Left lung (tissue), 10 donors: ENCODE measurements around the gene ASIC2. TPM values are rescaled to one million over a fixed set of nuclear protein-coding genes. Genes with fewer than 3 reads are reported as not detected.
"Not testable (repeated sequence)": the region's sequence is repeated elsewhere in the genome, so short reads cannot be mapped to it uniquely, and the experiment has no call there.

ENCODE experiments used
- ATAC-seq: fragments of 200-7000 bp; cut with Tn5 transposase; one replicate; pipeline ENCODE4 v1.9.1; 2020; ENCODE audit warnings: moderate library complexity
- DNase-seq, 4 donors: peaks; one replicate each; pipeline ENCODE4 v3.0.0-alpha.2; 2013 to 2020
- H3K27ac ChIP-seq, 2 donors: fragments of 200-600 bp; sonication (generic) in 1 of 2; one replicate each; pipeline versions ENCODE4 v1.5.0 to v1.8.0; 2020 to 2021
- H3K27me3 ChIP-seq, 2 donors: fragments of 200-600 bp; sonication (generic) in 1 of 2; one replicate each; pipeline versions ENCODE4 v1.5.0 to v1.8.0; 2020 to 2021
- H3K36me3 ChIP-seq, 2 donors: fragments of 200-600 bp; sonication (generic) in 1 of 2; one replicate each; pipeline versions ENCODE4 v1.5.0 to v1.8.0; 2020 to 2021
- H3K4me1 ChIP-seq, 2 donors: fragments of 200-600 bp; one replicate each; pipeline ENCODE4 v1.8.0; 2021
- H3K4me3 ChIP-seq, 2 donors: fragments of 200-600 bp; sonication (generic) in 1 of 2; one replicate each; pipeline versions ENCODE4 v1.5.0 to v1.8.0; 2020 to 2021; ENCODE audit warnings: mild to moderate bottlenecking in 1 of 2
- H3K9me3 ChIP-seq, 2 donors: fragments of 200-600 bp; sonication (generic) in 1 of 2; one replicate each; pipeline versions ENCODE4 v1.5.0 to v1.8.0; 2020 to 2021
- intact Hi-C, 2 donors: fragments of 100-400 bp; cut with DNase I; formaldehyde crosslinking; loops; one replicate each; pipeline versions ENCODE4 v1.11.2 to v1.14.2; 2022
- polyA plus RNA-seq, 6 donors: library from polyadenylated mRNA; unstranded; fragments of 120-200 nt; gene quantifications; one replicate each; pipeline ENCODE4 v1.2.1, GENCODE V29; 2013; ENCODE audit not compliant: insufficient read length in 6 of 6
- total RNA-seq, 2 donors: library from RNA; stranded (reverse); fragmentation: NEBNext Ultra II Directional; extraction: Animal tissue kit (Norgen Biotek cat#: 25700); gene quantifications; one replicate each; pipeline ENCODE4 v1.2.1, GENCODE V29; 2021
- TF ChIP-seq, protein P1 (sequence below), 2 donors: fragments of 200-600 bp; sonication (generic) in 1 of 2; IDR thresholded peaks; one replicate each; pipeline versions ENCODE4 v1.5.0 to v1.8.0; 2021; ENCODE audit warnings: antibody characterized with exemption in 2 of 2
- donor health status: DM: no; HTN: yes; CAD: no.
- donor health status: DM: no; HTN: no; CAD: no.

The ASIC2 gene
- total and polyA plus RNA-seq, 8 donors, result 0.08 to 0.59 (median 0.46) TPM

DNA sequence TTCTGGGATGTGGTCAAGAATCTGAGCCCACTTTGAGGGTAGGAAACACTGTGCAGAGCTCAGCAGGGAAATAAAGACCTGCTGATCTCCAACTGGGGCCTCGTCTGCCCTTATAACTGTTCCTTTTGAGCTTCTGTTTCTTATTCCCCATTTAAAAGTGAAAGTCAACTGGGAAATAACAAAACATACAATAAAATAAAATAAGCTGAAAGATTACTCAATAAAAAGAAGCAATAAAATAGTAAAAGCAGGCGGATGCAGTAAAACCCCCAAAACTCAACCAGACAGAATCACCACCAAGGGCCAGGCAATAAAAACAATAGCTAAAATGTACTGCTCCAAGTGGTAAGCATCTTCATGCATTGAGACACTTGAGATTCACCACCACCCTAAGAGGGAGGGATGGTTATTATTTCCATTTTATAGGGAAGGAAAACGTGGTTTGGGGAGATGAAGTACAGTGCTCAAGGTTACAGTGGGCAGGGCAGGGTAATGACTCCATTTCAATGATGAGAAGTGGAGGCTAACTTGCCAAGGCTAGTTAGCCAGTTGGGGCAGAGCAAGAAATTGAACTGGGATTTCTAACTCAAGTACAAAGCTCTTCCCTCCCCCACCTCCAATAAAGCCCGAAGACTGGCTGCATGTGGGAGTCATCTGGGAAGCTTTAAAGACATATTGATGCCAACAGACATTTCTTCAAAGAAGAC is 307.9 kb downstream of the ASIC2 start:
- Histone ChIP-seq H3K36me3 (no peaks in the 10 kb centered on the region), H3K27ac (no peak overlapping the region), H3K27me3 (no peaks in the 10 kb centered on the region), H3K4me1 (no peaks in the 10 kb centered on the region), H3K4me3 (no peak overlapping the region), H3K9me3 (peaks cover 0 to 25% of the 10 kb centered on the region in 2 donors)
- DNase-seq, result no peak
- no peak for ATAC-seq
- intact Hi-C loops, result no loop called here
- TF ChIP-seq, protein P1, sequence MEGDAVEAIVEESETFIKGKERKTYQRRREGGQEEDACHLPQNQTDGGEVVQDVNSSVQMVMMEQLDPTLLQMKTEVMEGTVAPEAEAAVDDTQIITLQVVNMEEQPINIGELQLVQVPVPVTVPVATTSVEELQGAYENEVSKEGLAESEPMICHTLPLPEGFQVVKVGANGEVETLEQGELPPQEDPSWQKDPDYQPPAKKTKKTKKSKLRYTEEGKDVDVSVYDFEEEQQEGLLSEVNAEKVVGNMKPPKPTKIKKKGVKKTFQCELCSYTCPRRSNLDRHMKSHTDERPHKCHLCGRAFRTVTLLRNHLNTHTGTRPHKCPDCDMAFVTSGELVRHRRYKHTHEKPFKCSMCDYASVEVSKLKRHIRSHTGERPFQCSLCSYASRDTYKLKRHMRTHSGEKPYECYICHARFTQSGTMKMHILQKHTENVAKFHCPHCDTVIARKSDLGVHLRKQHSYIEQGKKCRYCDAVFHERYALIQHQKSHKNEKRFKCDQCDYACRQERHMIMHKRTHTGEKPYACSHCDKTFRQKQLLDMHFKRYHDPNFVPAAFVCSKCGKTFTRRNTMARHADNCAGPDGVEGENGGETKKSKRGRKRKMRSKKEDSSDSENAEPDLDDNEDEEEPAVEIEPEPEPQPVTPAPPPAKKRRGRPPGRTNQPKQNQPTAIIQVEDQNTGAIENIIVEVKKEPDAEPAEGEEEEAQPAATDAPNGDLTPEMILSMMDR (IDR thresholded peaks at IDR 0.05), result no peak

GRCh38 chr17:32981611-32982010 is 311.5 kb downstream of the ASIC2 start:
- H3K9me3 ChIP-seq, result peaks cover 0 to 15% of the 10 kb centered on the region in 2 donors
- ATAC-seq, H3K4me1 ChIP-seq, H3K27me3 ChIP-seq, intact Hi-C loops, H3K4me3 ChIP-seq, DNase-seq, H3K27ac ChIP-seq, H3K36me3 ChIP-seq: not testable (repeated sequence)

GRCh38 chr17:32980230-32980629 is 312.9 kb downstream of the ASIC2 start:
- no peak for DNase-seq
- no peak overlapping the region for H3K4me3 ChIP-seq
- TF ChIP-seq, protein P1 (IDR thresholded peaks at IDR 0.05), result no peak
- H3K9me3 ChIP-seq, result peaks cover 0 to 15% of the 10 kb centered on the region in 2 donors
- no peaks in the 10 kb centered on the region for H3K36me3 ChIP-seq
- no peaks in the 10 kb centered on the region for H3K27me3 ChIP-seq
- intact Hi-C loops, result no loop called here
- no peak for ATAC-seq
- no peak overlapping the region for H3K27ac ChIP-seq
- H3K4me1 ChIP-seq, result no peaks in the 10 kb centered on the region

GRCh38 chr17:32976605-32977004 is 316.5 kb downstream of the ASIC2 start:
- Histone ChIP-seq H3K4me1 (no peaks in the 10 kb centered on the region), H3K27ac (no peak overlapping the region), H3K9me3 (peaks cover 0 to 6% of the 10 kb centered on the region in 2 donors), H3K36me3 (no peaks in the 10 kb centered on the region), H3K4me3 (no peak overlapping the region), H3K27me3 (no peaks in the 10 kb centered on the region)
- ATAC-seq (no peak), DNase-seq (no peak)
- TF ChIP-seq, protein P1 (IDR thresholded peaks at IDR 0.05), result no peak
- intact Hi-C loops, result no loop called here

- intact Hi-C loops, result no loop called here
Measured at GRCh38 chr17:32976131-32976530, 317.0 kb downstream of the ASIC2 start.

More at GRCh38 chr17:32976131-32976530, 317.0 kb downstream of the ASIC2 start:
- Histone ChIP-seq H3K4me1 (no peaks in the 10 kb centered on the region), H3K27me3 (no peaks in the 10 kb centered on the region), H3K27ac (no peak overlapping the region), H3K4me3 (no peak overlapping the region), H3K9me3 (peaks cover 0 to 2% of the 10 kb centered on the region in 2 donors), H3K36me3 (no peaks in the 10 kb centered on the region)
- no peak for DNase-seq
- TF ChIP-seq, protein P1 (IDR thresholded peaks at IDR 0.05), result no peak
- ATAC-seq, result no peak
